Natural killer cell (primary cell): Measurements from ENCODE around the gene TPP1. TPM values are rescaled to one million over a fixed set of nuclear protein-coding genes. Genes with fewer than 3 reads are reported as not detected.
A peak's percentile ranks its signal among the peaks of the same experiment; 100 is the strongest.

ENCODE experiments used
- ATAC-seq, 3 donors: fragments of 150-1000 bp in 2 of 3; fragments of 200-7000 bp in 1 of 3; cut with Tn5 transposase; 1 replicate in 1 of 3; 2 replicates in 2 of 3; pipeline ENCODE4 v1.10.0; 2021; ENCODE audit warnings: mild to moderate bottlenecking in 2 of 3, moderate library complexity in 2 of 3
- DNase-seq, 2 donors: peaks; one replicate each; pipeline versions ENCODE4 v3.0.0 to v3.0.0-alpha.2; 2013 to 2021; ENCODE audit warnings: mixed read lengths in 1 of 2
- H3K27ac ChIP-seq: one replicate; pipeline ENCODE4 v1.5.1; 2013; ENCODE audit warnings: mild to moderate bottlenecking, low read length
- H3K27me3 ChIP-seq: one replicate; pipeline ENCODE4 v1.6.1; 2013; ENCODE audit warnings: low read length; ENCODE audit not compliant: control insufficient read depth, insufficient read depth
- H3K36me3 ChIP-seq: one replicate; pipeline ENCODE4 v1.6.1; 2013; ENCODE audit warnings: low read length; ENCODE audit not compliant: control insufficient read depth, insufficient read depth
- H3K4me1 ChIP-seq: one replicate; pipeline ENCODE4 v1.6.1; 2013; ENCODE audit warnings: low read length; ENCODE audit not compliant: control insufficient read depth, insufficient read depth
- H3K4me3 ChIP-seq: one replicate; pipeline ENCODE4 v1.5.1; 2013; ENCODE audit warnings: low read length
- H3K9me3 ChIP-seq: one replicate; pipeline ENCODE4 v1.6.1; 2013; ENCODE audit warnings: low read length; ENCODE audit not compliant: control insufficient read depth, insufficient read depth
- H3K27ac Mint-ChIP-seq, 2 donors: one replicate each; pipeline ENCODE4 v1.8.0; 2022; ENCODE audit warnings: mild to moderate bottlenecking in 2 of 2, mixed read lengths in 2 of 2, moderate library complexity in 1 of 2
- H3K27me3 Mint-ChIP-seq, 2 donors: one replicate each; pipeline ENCODE4 v1.8.0; 2022; ENCODE audit warnings: low read depth in 2 of 2, mixed read lengths in 2 of 2
- H3K36me3 Mint-ChIP-seq: one replicate; pipeline ENCODE4 v1.8.0; 2022; ENCODE audit warnings: mixed read lengths
- H3K4me1 Mint-ChIP-seq, 2 donors: one replicate each; pipeline ENCODE4 v1.8.0; 2022; ENCODE audit warnings: mixed read lengths in 2 of 2
- H3K4me3 Mint-ChIP-seq: one replicate; pipeline ENCODE4 v1.8.0; 2022; ENCODE audit warnings: mild to moderate bottlenecking, moderate library complexity, mixed read lengths
- H3K9me3 Mint-ChIP-seq, 2 donors: one replicate each; pipeline ENCODE4 v1.8.0; 2022; ENCODE audit warnings: mixed read lengths in 2 of 2
- WGBS: methylation state at CpG from one replicate; pipeline ENCODE4 v1.1.7; 2013; ENCODE audit warnings: missing lambda C conversion rate; ENCODE audit not compliant: insufficient coverage; 5-methylcytosine and 5-hydroxymethylcytosine counted together
- intact Hi-C: fragments of 100-400 bp; cut with micrococcal nuclease; formaldehyde crosslinking; loops from one replicate; pipeline ENCODE4 v1.14.2; 2022
- total RNA-seq, 4 donors: library from RNA; stranded (reverse); fragments of 120-200 nt in 1 of 4; gene quantifications; one replicate each; pipeline versions ENCODE4 v1.2.3 to v1.2.4, GENCODE V29; 2013 to 2022
- TF ChIP-seq, protein P1 (sequence below): fragments of 200-600 bp; IDR thresholded peaks from one replicate; pipeline ENCODE4 v1.8.0; 2022; ENCODE audit warnings: antibody characterized with exemption

Gene TPP1
- total RNA-seq, 3 donors from 2014 or later (not counting 1 experiment from before 2014, with no cell fraction given), result 123 to 135 (median 131) TPM

- intact Hi-C loops, result loop anchor here (5.0 to 10.0 kb wide), 2 partner anchors 51 to 222 kb away; partner anchors contain the start of gene SMPD1
- no peaks in the 10 kb centered on the region for H3K36me3 Mint-ChIP-seq
- peak overlapping the region; percentile 51 for H3K4me3 Mint-ChIP-seq
These were observed 2.5 kb downstream of the TPP1 start for GRCh38 chr11:6616596-6617250.

DNA sequence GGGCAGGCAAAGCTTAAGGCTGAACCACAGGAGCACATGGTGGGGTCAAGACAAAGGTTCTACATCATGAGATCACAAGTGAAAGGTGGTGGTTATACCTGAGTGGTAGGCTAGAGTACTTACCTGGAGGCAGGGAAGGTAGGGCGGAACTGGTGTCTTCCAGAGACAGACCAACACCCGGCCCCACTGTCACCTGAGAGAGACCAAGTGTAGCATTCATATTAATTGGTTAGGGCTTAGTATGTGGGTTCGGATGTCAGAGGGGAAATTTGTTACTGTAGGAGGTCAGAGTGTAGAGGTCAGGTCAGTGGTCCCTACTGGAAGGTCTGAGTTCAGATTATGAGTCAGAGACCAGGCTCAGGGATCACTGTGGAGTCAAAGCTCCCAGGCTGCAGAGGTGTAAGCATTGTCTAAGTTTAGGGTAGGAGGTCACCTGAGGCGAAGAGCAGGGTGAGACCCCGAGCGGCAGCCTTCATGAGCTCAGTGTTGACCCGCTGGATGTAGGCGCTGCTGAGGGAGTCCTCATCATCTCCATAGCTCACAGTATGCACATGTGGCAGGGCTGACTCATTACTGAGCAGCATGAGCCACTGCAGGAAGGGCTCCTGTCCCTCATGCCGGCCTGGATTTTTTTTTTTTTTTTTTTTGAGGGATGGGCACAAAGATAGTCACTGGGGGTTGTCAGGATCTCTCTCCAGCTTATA, 3.2 kb downstream of the TPP1 start:
- DNase-seq (no peak), ATAC-seq (no peak)
- intact Hi-C loops, result loop anchor here (5.0 to 10.0 kb wide), 2 partner anchors 51 to 221 kb away; partner anchors contain the start of gene SMPD1
- TF ChIP-seq, protein P1, sequence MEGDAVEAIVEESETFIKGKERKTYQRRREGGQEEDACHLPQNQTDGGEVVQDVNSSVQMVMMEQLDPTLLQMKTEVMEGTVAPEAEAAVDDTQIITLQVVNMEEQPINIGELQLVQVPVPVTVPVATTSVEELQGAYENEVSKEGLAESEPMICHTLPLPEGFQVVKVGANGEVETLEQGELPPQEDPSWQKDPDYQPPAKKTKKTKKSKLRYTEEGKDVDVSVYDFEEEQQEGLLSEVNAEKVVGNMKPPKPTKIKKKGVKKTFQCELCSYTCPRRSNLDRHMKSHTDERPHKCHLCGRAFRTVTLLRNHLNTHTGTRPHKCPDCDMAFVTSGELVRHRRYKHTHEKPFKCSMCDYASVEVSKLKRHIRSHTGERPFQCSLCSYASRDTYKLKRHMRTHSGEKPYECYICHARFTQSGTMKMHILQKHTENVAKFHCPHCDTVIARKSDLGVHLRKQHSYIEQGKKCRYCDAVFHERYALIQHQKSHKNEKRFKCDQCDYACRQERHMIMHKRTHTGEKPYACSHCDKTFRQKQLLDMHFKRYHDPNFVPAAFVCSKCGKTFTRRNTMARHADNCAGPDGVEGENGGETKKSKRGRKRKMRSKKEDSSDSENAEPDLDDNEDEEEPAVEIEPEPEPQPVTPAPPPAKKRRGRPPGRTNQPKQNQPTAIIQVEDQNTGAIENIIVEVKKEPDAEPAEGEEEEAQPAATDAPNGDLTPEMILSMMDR, result no peak
- Histone ChIP-seq H3K27ac (no peak overlapping the region), H3K4me1 (peaks cover 43% of the 10 kb centered on the region), H3K9me3 (no peaks in the 10 kb centered on the region), H3K36me3 (peaks cover 26% of the 10 kb centered on the region), H3K27me3 (no peaks in the 10 kb centered on the region), H3K4me3 (no peak overlapping the region)
- Mint-ChIP-seq H3K9me3 (no peaks in the 10 kb centered on the region), H3K27me3 (no peaks in the 10 kb centered on the region), H3K4me3 (peak overlapping the region; percentile 21), H3K27ac (peak overlapping the region in 1 of 2 donors; percentile 26), H3K36me3 (no peaks in the 10 kb centered on the region), H3K4me1 (peaks cover 6 to 13% of the 10 kb centered on the region in 2 donors)
- WGBS, result 97% methylated on average over 9 of the region's 9 CpGs

More at GRCh38 chr11:6616596-6617250, 2.5 kb downstream of the TPP1 start:
- DNase-seq (no peak), ATAC-seq (no peak)
- TF ChIP-seq, protein P1, result no peak
- peaks cover 0 to 8% of the 10 kb centered on the region in 2 donors for H3K4me1 Mint-ChIP-seq
- peaks cover 36% of the 10 kb centered on the region for H3K4me1 ChIP-seq
- no peak overlapping the region for H3K27ac Mint-ChIP-seq
- H3K9me3 ChIP-seq, result no peaks in the 10 kb centered on the region
- H3K9me3 Mint-ChIP-seq, result no peaks in the 10 kb centered on the region
- no peaks in the 10 kb centered on the region for H3K27me3 ChIP-seq
- H3K36me3 ChIP-seq, result peaks cover 24% of the 10 kb centered on the region
- H3K4me3 ChIP-seq, result no peak overlapping the region
- no peak overlapping the region for H3K27ac ChIP-seq
- no peaks in the 10 kb centered on the region for H3K27me3 Mint-ChIP-seq
- 97% methylated on average over 13 of the region's 14 CpGs for WGBS

DNA sequence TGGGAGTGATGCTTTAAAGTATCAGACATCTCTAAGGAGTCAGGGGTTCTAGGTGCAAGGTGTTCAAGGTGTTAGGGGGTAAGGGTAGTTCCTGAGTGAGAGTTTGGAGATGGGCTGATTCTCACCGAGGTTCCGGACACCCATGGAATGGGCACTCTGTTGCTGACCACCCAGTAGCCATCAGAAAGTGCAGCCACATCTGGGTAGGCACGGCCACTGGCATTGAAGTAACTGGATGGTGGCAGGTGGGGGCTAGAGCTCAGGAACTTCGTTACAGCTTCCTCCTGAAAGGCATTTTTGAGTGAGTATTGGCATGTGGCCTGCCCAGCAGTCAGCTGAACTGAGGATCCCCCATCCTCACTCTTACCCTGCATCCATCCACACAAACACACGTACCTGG, 4.2 kb downstream of the TPP1 start:
- no peak overlapping the region for H3K4me3 ChIP-seq
- Mint-ChIP-seq H3K27me3 (no peaks in the 10 kb centered on the region), H3K4me1 (peaks cover 14 to 22% of the 10 kb centered on the region in 2 donors), H3K4me3 (no peak overlapping the region), H3K9me3 (no peaks in the 10 kb centered on the region), H3K36me3 (no peaks in the 10 kb centered on the region), H3K27ac (no peak overlapping the region)
- no peaks in the 10 kb centered on the region for H3K9me3 ChIP-seq
- peaks cover 50% of the 10 kb centered on the region for H3K4me1 ChIP-seq
- intact Hi-C loops, result loop anchor here (5.0 to 10.0 kb wide), 2 partner anchors 52 to 220 kb away; partner anchors contain the start of gene SMPD1
- no peak for ATAC-seq
- H3K27ac ChIP-seq, result no peak overlapping the region
- DNase-seq, result no peak
- WGBS, result 100% methylated on average over 4 of the region's 5 CpGs
- peaks cover 36% of the 10 kb centered on the region for H3K36me3 ChIP-seq
- H3K27me3 ChIP-seq, result no peaks in the 10 kb centered on the region
- TF ChIP-seq, protein P1, result no peak
